NCI-H2107 (cell line): Measurements from ENCODE around the gene STK39.
"Not testable (repeated sequence)": the region's sequence is repeated elsewhere in the genome, so short reads cannot be mapped to it uniquely, and the experiment has no call there.

Experiments used
- DNase-seq: peaks from one replicate; lab custom pipeline; 2025; lab: John Stamatoyannopoulos, UW

Gene STK39

GRCh38 chr2:168085801-168086361 lies 161.5 kb downstream of the STK39 start:
- DNase-seq, result no peak

GRCh38 chr2:168084288-168084687 lies 163.1 kb downstream of the STK39 start:
- no peak for DNase-seq

- not testable (repeated sequence) for DNase-seq
Measured at GRCh38 chr2:168081452-168081851, 165.9 kb downstream of the STK39 start.

GRCh38 chr2:168079236-168079635 lies 168.2 kb downstream of the STK39 start:
- no peak for DNase-seq

GRCh38 chr2:168076731-168077130 lies 170.7 kb downstream of the STK39 start:
- DNase-seq, result no peak

- no peak for DNase-seq
Measured at GRCh38 chr2:168075446-168075845, 171.9 kb downstream of the STK39 start.

- DNase-seq, result no peak
Measured at GRCh38 chr2:168072626-168073303, 174.6 kb downstream of the STK39 start.

- no peak for DNase-seq
Measured at GRCh38 chr2:168064011-168064998, 183.1 kb downstream of the STK39 start.

GRCh38 chr2:168062936-168063335 lies 184.5 kb downstream of the STK39 start:
- no peak for DNase-seq

- DNase-seq, result no peak
Measured at GRCh38 chr2:168062054-168062453, 185.3 kb downstream of the STK39 start.

GRCh38 chr2:168060986-168061750 lies 186.2 kb downstream of the STK39 start:
- no peak for DNase-seq

- DNase-seq, result no peak
Measured at GRCh38 chr2:168059758-168060157, 187.6 kb downstream of the STK39 start.

- no peak for DNase-seq
Measured at GRCh38 chr2:168058675-168059074, 188.7 kb downstream of the STK39 start.

GRCh38 chr2:168056242-168056787 lies 191.1 kb downstream of the STK39 start:
- DNase-seq, result no peak

- DNase-seq, result no peak
Measured at GRCh38 chr2:168054657-168055056, 192.7 kb downstream of the STK39 start.

GRCh38 chr2:168053676-168054075 lies 193.7 kb downstream of the STK39 start:
- no peak for DNase-seq

- DNase-seq, result no peak
Measured at GRCh38 chr2:168052773-168053172, 194.6 kb downstream of the STK39 start.

- DNase-seq, result no peak
Measured at GRCh38 chr2:168050377-168050776, 197.0 kb downstream of the STK39 start.

GRCh38 chr2:168049609-168050008 lies 197.8 kb downstream of the STK39 start:
- DNase-seq, result no peak

GRCh38 chr2:168047091-168047690 lies 200.2 kb downstream of the STK39 start:
- no peak for DNase-seq

GRCh38 chr2:168044579-168044978 lies 202.8 kb downstream of the STK39 start:
- no peak for DNase-seq
